Measurements from ENCODE around the gene MYOT.
"Not testable (repeated sequence)": the region's sequence is repeated elsewhere in the genome, so short reads cannot be mapped to it uniquely, and the experiment has no call there.

Gene MYOT, protein sequence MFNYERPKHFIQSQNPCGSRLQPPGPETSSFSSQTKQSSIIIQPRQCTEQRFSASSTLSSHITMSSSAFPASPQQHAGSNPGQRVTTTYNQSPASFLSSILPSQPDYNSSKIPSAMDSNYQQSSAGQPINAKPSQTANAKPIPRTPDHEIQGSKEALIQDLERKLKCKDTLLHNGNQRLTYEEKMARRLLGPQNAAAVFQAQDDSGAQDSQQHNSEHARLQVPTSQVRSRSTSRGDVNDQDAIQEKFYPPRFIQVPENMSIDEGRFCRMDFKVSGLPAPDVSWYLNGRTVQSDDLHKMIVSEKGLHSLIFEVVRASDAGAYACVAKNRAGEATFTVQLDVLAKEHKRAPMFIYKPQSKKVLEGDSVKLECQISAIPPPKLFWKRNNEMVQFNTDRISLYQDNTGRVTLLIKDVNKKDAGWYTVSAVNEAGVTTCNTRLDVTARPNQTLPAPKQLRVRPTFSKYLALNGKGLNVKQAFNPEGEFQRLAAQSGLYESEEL

DNA sequence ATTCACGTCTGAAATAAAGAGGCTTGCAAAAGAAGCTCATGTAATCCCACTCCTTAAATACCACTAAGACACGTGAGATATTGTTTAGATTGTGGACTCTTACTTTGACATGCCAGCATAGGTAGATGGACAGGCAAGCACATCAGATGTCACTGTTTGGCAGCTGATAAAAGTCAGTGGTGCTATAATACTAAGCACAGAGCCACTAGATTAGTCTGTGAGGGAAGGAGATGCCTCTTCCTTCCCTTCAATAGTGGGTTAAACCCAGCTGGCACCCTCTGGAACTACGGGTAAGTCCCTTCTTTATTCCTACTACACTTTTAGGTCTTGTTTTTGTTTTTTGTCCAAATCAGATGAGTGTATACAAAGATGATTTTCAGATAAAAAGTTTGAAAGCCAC is at the start of gene MYOT:
TSS of gene MYOT (plus strand) at position 197 of the 400 bp plus-strand sequence. CDS start 2,792 bp downstream, outside the sequence.
- no peak for FAIRE-seq

DNA sequence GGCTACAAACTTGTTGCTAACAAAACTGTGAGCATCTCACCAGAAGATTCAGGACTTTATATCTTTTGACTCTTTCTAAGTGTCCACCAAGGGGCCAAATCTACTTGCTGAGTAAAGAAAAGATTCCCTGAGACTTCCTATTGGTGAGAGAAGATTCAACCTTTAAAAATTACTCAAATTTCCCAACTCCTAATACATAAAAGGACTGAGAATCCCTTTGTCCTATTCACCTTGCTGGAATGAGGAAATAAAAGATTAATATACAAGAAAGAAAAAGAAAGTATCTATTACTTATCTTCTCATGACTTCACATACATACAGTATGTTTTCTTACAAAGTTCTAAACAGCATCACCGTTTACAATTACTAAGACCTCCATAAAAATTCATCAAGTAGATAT is 47.9 kb upstream of the MYOT start:
- FAIRE-seq = no peak

DNA sequence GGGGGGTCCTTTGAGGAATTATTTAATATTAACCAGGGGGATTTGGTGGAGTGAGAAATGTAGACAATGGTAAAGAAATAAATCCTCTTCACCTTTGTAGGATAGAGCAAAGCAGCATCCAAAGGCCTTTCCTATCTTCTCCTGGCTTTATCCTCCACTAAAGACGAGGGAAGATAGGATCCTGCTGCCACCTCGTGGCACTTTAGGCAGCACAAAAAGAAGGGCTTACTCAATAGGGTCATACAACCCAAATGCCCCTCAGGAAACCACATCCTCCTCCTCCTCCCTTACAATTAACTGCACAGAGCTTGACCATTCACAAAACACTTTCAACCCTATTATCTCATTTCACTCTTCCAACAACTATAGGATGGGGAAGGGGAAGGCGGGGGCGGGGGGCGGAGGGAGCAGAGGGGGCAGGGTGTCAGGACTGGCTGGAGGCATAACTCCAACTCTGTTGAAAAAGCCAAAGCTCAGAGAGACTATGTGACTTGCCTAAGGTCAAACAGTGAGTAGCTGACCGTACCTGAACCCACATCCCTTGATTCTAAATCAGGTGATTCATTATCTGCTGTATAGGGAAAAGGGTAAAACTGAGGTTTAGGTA is 45.4 kb upstream of the MYOT start:
- FAIRE-seq = no peak

DNA sequence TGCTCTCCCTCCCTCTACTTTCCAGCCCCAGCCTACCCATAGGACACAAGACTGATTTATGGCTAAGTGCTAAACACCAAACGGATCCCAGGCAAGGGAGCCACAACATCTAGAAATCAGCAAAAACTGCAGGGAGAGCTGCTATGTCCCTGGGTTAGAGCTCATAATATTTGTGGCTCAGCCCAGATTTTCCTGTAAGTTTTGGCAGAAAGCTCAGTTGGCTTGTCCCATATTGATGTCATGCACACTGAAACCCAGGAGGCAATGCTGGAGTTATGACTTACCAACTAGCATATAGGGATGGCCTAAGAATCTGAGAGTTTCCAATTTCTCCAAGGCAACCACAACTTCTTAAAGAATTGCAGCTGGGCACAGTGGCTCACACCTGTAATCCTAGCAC is 44.7 kb upstream of the MYOT start:
- FAIRE-seq = no peak

DNA sequence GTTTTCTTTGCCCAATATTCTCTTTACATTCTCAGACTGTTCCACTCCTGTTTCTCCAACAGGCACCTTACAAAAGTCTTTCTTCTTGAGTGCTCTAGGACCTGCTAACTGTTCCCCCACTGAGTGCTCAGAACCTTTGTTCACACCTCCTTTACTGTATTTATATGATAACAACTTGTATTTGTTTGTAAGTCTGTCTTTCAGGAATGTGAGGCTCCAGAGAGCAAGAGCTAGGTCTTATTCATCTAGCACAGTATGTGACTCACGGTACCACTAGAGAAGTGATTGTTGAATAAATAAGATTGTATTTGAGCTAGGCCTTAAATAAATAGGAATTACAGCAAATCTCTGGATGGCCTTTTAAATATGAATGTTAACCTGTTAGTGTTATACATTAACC is 42.5 kb upstream of the MYOT start:
- FAIRE-seq = no peak

DNA sequence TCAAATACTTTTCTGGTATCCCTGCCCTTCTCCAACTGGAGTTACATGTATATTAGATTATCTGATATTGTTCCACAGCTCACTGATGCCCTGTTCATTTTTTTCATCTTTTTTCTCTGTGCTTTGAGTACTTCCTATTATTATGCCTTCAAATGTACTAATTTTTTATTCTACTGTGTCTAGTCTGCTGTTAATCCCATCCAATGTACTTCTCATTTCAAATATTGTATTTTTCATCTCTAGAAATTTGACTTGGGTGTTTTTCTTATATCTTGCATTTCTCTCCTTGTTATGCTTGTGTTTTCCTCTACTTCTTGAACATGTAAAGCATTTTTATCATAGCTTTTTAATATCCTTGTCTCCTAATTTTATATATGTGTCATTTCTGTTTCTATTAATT is 41.6 kb upstream of the MYOT start:
- no peak for FAIRE-seq

DNA sequence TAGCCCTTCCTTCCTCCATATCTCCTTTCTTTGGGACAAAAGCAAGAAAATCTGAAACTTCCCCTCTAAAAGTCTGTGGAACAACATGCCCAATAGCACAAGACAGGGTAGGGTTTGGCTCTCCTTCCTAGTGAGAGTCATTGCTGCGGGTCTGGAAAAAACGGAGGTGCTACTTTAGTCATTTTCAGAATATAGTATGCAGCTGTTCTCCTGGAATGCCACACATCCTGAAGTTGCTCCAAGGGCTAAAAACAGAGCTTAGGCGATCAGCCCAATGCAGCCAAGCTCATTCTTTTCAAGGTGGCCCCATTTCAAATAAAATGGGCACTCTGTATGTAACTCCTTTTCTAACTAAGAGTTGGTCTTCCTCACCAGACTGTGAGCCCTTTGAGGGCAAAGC is 39.5 kb upstream of the MYOT start:
- no peak for FAIRE-seq

DNA sequence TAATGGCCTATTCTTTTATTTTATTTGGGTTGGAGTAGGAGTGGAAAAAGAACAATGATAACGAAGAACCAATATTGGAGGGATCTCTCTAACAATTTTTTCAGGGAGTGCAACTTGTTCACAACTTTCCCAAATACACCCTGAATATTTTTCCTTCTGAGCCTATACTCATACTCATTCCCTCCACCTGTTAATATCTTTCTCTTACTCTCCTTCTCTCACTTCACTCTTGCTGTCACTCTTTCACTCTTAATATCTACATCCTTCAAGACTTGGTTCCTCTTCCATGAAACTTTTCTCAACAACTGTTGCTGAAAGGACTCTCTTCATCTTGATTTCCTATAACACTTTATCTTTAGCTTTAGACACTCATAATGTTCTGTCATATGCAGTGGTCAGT is 39.0 kb upstream of the MYOT start:
- FAIRE-seq = no peak

DNA sequence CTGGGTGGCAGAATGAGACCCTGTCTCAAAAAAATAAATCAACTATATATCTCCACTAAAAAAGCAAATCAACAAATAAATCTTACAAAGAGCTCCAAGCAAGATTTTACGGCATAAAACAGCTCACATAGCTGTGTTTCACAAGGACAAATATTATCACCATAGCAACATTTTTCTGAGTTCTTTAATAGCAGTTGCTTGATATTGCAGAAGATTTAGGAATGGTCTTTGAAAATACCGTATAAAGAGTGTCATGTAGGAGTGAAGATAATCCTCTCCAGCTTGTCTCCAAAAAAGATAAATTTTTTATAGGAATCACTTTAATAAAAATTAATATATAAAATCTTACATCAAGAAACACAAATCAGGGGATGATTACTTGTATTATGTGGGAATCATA is 36.6 kb upstream of the MYOT start:
- FAIRE-seq = no peak

DNA sequence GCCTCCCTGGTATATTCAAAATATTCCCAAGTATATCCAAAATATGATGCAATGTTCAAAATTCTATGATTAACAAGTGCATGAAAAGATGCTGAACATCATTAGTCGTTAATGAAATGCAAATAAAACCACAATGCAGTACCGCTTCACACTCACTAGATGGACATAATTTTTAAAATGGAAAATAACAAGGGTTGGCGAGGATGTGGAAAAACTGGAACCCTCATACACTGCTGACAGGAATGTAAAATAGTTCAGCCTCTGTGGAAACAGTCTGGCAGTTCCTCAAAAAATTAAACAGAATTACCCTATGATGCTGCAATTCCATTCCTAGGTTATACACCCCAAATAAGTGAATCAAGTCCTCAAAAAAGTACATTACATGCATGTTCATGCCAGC is 36.1 kb upstream of the MYOT start:
- no peak for FAIRE-seq

DNA sequence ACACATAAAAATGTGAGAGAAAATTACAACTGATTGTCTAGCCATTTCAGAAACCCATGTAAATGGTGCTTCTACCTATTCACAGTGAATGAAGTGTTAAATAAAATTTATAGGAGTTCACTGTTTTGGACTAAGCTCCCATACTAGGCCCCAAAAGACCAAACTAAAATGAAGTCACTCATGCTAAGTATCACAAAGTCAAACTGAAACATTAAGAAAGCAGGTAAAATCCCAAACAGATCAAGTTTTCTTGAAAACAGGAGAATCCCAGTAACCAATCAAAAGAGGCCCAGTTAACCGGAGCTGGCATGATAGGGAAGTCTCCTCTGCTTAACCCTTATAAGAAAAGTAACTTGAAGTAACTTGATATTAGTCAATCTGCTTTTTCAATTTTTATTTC is 35.2 kb upstream of the MYOT start:
- no peak for FAIRE-seq

DNA sequence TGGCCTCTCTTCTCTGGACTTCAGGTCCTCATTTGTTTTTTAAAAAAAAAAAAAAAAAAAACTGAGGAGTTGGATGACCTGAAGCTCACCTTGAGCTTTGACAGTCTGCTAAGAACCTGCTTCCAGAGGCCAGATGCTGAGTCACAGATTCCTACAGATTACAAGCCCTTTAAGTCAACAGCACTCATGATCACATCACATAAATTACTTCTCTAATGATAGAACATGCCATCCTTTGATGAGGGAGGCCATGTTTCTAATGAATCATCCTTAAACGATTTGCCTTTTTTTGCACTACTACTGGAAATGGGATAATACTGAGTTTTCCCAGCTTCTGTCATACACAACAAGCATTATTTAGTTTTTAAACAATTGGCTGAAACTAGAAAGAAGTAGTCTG is 34.2 kb upstream of the MYOT start:
- FAIRE-seq = no peak

DNA sequence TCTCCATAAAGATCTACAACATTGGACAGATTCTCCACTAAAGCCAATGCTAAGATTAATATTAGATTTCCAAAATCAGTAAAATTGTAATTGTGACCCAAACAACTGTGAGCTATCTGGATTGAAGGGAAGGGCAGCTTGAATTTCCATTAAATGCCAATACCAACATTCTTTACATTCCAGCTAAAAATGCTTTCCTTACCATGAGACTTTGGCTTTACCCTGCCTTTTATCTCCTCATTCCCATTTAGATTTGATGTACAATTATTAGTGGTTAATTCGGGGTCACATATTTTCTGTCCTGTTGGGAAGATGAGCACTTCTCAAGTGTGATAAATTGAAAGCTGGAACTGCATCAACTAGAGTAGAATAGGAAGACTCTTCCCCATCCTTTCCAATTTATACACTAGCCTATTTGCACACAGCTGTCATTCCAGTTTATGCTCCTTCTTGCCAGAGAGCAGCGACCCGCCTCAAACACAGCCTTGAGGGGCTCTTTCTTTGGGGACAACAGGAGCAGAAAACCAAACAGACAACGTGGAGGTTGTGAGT is 33.1 kb upstream of the MYOT start:
- FAIRE-seq = no peak

DNA sequence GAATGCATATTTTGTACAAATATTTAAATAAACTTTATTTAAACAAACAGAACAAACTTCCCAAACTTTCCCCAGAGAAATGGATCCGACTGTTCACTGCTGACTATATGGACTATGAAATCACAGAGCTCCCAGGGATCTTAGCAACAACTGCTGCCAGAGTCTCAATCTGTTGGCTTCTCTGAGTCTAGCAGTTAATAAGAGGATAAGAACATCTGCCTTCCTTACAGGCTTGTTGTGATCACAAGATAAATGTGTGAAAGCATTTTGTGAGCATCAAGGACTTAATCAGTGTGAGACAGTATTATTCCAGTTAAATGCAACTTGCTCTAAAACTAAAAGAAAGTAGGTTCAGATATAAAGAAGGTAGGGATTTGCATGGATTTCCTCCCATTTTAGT is 31.4 kb upstream of the MYOT start:
- no peak for FAIRE-seq

DNA sequence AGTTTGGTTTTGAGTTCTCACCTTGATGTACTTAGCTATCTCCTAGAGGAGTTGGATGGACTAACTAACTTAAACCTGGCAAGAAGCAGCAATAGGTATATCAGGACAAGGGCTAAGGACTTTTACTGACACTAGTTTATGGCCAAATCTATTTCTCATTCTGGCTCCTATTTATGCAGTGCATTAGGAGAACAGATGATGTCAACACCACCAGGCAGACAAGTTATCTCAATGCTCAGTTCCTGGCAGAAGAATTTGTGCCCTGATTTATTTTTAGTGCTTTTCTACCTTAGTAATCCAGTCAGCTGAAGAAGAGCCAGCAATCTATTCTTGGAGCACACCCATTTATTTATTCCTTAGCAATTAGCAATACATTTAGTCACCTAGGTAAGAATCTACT is 30.7 kb upstream of the MYOT start:
- FAIRE-seq = no peak

DNA sequence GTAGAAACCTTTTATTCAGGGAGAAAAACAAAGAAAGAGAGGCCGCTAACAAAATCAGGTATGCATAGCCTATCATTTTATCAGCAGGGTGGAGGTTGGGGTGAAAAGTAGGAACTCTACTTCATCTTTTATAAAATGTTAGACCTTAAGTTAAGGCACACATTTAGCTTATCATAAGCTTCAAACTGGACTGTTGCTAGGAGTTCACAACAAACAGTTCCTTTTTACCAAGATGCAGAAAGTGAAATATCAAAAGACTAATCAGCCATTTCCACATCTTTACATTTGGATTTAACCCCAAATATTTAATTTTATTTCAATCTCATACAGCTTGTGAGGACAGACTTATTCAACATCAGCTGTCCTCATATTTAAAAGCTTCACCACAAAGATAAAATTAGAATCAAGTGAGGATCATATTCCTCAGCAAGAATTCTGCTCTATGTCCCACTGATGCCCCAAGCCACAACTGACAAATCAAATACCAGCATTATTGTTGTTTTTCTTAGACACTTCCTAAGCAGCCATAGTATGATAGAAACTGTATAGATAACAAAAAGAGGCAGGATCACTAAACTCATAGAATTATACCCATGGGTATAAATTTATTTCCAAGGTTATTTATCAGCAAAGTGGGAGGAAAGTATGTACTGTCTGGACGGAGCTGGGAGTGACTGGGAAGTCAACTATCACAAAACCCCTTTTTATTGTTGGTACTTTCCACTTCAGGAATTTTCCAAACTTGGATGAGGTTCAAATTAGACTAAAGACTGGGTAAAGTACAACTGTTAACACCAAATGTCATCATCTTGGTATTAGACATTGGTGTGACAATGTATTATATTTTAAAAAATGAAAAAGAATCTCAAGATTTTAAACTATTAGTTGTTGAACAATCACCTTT is 29.9 kb upstream of the MYOT start:
- no peak for FAIRE-seq

DNA sequence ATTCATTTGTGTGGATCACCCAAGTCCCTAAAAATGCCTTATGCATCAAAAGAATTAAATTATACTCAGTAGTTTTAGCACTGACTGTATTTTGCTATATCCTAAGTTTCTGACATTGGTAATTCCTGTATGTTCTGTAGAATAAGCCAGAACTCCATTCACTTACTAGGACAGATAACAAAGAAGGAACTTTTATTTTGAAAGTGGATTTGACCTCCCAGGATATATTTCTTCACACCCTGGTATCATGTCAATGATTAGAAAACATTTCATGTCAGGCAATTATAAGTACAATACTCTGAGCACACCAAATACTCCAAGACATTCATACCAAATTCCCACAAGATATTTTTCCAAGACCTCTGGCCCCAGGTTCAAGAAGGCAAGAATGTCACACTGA is 28.7 kb upstream of the MYOT start:
- no peak for FAIRE-seq

DNA sequence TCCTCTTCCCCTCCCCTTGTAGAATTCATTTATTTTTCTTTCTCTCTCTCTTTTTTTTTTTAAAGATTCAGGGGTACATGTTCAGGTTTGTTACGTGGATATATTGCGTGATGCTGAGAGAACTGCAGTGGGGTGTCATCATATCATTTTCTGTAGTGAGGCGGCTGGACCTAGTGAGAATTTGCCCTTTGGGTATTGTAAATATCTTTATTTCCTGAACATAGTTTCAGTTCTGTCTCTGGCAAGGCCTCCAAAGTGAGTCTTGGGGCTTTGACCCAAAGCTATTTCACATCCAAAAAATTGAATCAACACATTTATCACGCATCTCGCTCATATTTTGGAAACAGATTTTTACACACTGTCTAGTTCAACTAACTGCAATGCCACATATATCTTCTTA is 25.4 kb upstream of the MYOT start:
- FAIRE-seq = no peak

DNA sequence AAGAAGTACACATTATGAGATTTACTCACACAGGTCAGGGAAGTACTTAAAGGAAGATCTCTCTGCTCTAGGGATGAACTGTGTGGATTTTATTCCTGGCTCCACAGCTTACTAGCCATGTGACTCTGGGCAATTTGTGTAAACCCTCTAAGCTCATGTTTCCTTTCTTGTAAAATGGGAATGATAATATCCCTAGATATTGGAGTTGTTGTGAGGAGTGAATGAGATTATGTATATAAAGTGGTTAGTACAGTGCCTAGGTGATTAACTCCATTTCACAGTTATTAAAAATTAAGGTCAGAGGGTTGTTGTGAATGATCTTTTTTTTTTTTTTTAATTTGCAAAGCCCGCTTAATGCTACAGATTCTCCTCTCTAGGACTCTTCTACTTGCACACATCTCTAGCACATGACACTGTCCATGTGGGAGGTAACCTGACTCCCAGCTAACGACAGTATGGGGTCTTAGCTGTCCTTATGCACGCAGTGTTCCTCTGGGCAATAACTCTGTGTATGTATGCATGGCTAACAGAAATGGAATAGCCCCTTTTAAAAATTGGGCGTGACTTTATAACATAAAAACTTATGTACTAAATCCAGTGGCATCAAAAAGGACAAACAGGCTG is 23.9 kb upstream of the MYOT start:
- FAIRE-seq = no peak

DNA sequence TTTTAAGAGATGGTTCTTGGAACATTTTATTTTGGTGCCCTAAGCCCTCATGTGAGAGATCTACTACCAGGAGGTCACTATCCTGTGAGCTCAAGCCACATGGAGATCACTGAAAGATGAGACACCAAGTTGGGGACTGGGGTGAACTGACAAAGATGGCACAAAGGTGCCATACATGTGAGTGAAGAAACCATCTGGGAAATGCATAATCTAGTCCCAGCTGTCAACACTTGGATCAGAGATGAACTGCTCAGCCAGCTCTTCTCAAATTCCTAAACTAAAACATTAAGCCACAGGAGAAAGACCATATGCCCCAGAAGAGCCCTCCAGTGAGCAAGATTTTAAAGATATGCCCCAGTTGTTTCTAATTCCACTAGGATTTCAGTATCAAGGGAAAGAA is 22.2 kb upstream of the MYOT start:
- no peak for FAIRE-seq

DNA sequence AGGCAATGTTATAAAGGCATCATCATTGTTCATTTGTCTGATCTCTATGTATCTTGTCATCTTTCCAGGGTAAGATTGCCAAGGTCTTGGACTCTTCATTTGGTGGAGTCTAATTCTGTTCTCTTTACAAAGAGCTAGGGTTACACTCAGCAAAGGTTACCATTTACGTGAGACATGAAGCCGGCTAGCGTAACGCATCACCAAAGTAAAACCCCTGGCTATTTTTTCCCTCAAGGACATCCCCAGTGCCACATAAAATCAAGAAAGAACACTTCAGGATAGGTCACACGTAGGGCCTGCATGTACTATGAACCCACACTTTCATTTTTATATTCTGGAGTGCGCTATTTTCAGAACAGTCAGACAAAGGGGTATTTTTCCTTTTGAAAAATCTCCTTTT is 20.0 kb upstream of the MYOT start:
- no peak for FAIRE-seq

DNA sequence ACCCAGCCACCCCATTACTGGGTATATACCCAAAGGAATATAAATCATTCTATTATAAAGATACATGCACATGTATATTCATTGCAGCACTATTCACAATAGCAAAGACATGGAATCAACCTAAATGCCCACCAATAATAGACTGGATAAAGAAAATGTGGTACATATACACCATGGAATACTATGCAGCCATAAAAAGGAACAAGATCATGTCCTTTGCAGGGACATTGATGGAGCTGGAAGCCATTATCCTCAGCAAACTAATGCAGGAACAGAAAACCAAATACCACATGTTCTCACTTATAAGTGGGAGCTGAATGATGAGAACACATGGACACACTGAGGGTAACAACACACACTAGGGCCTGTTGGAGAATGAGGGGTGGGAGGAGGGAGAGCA is 14.5 kb upstream of the MYOT start:
- FAIRE-seq = not testable (repeated sequence)

DNA sequence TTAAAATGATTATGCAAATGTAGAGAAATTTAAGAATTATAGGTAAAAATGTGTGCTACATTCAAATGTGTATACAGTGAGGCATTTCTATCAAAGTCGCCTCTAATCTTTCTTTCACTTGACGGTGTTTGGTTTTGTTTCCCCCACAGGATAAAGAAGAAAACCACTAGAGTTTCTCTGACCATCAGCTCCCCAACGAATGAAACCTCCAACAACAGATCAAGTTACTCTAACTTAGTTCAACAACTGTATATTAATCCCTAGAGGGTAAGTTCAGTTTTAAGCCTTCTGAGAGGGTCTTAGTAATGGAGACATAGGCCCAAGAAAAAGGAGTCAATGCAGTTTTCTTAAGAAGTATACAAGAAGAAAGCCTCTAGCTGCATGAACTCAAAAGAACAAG is 11.5 kb upstream of the MYOT start:
- no peak for FAIRE-seq
